ENCODE measurements around the gene TNFRSF8.

TNFRSF8 gene

DNA sequence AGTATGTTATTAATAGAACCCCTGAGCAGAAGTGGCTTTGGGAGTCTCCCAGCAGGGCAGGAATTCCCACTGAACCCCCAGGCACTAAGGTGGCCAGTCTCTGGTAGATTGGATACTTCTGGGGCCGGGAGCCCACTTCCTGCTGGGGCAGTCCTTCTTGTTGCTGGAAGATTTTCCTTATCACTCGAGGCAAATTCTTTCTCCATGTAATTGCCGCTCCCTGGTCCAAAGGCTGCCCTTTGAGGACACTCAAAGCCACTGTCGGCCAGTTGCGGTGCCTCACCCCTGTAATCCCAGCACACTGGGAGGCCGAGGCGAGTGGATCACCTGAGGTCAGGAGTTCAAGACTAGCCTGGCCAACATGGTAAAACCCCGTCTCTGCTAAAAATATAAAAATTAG, 81.1 kb downstream of the TNFRSF8 start:
- Histone ChIP-seq H3K4me1 (no peaks in the 10 kb centered on the region), H3K27me3 (ENCODE audit: low read depth) (no peaks in the 10 kb centered on the region), H3K4me3 (no peak overlapping the region), H3K9me3 (no peaks in the 10 kb centered on the region), H3K36me3 (replicated peaks) (no peaks in the 10 kb centered on the region)
- DNase-seq (ENCODE audit: low spot score in 2 of 2), result no peak
- in situ Hi-C loops (cut with MboI; ENCODE audit: low sequenced_read_pairs), result no loop called here

DNA sequence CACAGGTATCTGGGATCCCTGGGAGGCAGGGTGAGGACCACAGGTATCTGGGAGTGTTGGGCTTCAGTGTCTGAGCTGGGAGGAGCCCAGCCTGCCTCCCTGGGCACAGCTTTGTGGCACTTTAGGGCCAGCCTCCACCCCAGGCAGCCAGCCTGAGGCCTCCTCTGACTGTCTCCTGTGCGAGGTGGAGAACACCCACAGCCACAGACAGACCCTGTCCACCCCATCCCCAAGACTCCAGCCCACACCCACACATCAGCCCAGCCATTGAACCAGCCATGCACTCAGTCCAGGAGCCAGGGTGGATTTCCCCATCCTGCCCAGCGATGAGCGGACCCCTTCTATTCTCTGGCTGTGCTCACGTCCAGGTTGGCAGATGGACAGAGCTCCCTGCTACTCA, 81.9 kb downstream of the TNFRSF8 start:
- Histone ChIP-seq H3K4me3 (no peak overlapping the region), H3K4me1 (no peaks in the 10 kb centered on the region), H3K36me3 (replicated peaks) (no peaks in the 10 kb centered on the region), H3K9me3 (no peaks in the 10 kb centered on the region), H3K27me3 (ENCODE audit: low read depth) (no peaks in the 10 kb centered on the region)
- in situ Hi-C loops (cut with MboI; ENCODE audit: low sequenced_read_pairs), result no loop called here
- DNase-seq (ENCODE audit: low spot score in 2 of 2), result no peak

DNA sequence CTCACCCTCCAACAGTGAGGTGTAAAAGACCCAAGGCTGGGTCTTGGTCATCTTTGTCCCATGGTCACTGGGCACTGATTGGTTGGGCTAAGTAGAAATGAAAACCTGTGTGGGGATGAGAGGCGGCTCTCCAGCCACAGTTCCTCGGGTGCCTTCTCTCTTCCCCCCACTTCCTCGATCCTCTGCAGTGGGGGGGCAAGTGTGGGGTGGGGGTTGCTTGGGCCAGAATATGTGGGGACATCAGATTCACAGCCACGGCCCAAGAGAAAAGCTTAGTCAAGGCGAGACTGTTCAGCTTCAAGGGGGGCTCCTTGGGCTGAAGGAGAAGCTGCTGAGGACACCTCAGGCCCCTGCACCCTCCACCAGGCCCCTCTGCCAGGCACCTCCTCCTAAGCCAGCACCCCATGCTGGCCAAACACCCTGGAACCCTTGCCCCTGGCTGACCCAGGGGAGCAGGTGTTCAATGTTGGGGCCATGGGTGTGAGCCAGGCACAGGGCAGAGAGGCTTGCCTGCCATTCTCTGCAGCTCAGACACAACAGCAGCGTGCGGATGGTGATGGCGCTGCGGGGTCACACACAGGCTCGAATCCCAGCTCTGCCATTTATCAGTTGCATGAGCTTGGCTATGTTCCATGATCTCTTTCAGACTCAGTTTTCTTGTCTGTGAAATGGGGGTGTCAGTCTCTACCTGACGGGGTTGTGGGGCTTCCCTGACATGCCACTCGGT, 82.7 kb downstream of the TNFRSF8 start:
- Histone ChIP-seq H3K9me3 (no peaks in the 10 kb centered on the region), H3K4me1 (no peaks in the 10 kb centered on the region), H3K4me3 (no peak overlapping the region), H3K27me3 (ENCODE audit: low read depth) (no peaks in the 10 kb centered on the region), H3K36me3 (replicated peaks) (no peaks in the 10 kb centered on the region)
- in situ Hi-C loops (cut with MboI; ENCODE audit: low sequenced_read_pairs), result no loop called here
- no peak for DNase-seq (ENCODE audit: low spot score in 2 of 2)

DNA sequence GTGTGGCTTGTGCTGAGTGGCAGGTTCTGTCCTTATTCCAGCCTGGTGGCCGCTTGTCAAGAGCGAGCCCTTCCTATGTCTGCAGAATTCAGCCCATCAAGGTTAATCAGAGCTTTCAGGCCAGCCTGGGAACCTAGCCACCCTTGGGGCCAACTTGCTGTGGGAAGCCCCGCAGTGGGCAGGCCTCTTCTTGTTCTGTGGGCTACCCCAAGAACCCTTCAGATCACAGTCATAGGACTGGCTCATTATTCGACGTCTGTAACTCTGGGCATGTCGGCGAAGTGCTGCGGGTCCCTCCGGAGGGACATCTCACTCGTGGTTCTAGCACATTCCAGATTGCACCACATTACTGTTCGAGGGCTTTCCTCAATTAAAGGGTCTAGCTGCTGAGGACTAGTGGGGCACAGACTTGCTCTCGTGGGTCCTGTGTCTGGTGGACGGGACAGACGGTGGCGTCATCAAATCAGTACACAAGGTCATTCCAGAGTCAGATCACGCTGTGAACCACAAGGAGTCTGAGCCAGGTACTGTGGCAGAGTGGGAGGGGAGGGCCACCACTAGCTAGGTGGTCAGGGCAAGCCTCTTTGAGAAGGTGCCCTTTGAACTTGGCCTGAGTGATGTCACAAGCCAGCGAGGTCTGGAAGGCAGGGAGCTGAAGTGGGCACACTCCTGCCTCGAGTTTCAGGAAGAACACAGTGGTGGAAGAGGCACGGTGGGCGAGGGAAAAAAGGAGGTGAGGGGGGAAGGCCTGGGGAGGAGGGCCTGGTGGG, 83.4 kb downstream of the TNFRSF8 start:
- Histone ChIP-seq H3K9me3 (no peaks in the 10 kb centered on the region), H3K36me3 (replicated peaks) (no peaks in the 10 kb centered on the region), H3K4me3 (no peak overlapping the region), H3K27me3 (ENCODE audit: low read depth) (no peaks in the 10 kb centered on the region), H3K4me1 (no peaks in the 10 kb centered on the region)
- in situ Hi-C loops (cut with MboI; ENCODE audit: low sequenced_read_pairs), result no loop called here
- DNase-seq (ENCODE audit: low spot score in 2 of 2), result no peak

GRCh38 chr1:12147201-12147701, 84.1 kb downstream of the TNFRSF8 start:
- DNase-seq (ENCODE audit: low spot score in 2 of 2), result no peak
- Histone ChIP-seq H3K4me3 (no peak overlapping the region), H3K9me3 (no peaks in the 10 kb centered on the region), H3K27me3 (ENCODE audit: low read depth) (no peaks in the 10 kb centered on the region), H3K36me3 (replicated peaks) (no peaks in the 10 kb centered on the region), H3K4me1 (no peaks in the 10 kb centered on the region)
- in situ Hi-C loops (cut with MboI; ENCODE audit: low sequenced_read_pairs), result no loop called here

DNA sequence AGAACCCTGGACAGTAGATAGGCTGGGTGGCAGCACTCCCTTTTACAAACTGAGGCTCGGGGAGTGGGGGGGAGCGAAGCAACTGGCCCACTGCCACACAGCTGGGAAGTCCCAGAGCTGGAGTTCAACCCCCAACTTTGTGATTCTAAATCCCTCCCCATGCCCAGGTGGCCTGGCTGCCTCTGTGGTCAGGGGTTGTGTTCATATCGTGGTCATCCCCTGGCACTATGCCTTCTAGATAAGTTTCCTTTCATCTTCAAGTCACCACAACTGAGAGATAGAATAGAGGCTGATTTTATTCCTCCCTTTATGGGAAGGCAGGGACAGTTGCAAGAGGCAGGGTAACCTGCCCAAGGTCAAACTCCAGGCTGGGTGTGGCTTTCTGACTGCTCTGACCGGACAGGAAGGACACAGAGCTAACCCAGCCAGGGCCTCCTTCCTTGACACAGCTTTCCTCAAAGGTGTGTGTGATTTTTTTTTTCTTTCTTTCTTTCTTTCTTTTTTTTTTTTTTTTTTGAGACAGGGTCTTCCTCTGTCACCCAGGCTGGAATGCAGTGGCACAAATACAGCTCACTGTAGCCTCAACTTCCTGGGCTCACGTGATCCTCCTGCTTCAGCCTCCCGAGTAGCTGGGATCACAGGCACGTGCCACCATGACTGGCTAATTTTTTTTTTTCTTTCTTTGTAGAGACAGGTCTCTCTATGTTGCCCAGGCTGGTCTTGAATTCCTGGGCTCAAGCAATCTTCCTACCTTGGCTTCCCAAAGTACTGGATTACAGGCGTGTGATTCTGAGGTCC, 85.3 kb downstream of the TNFRSF8 start:
- no peaks in the 10 kb centered on the region for H3K9me3 ChIP-seq
- no peaks in the 10 kb centered on the region for H3K27me3 ChIP-seq (ENCODE audit: low read depth)
- in situ Hi-C loops (cut with MboI; ENCODE audit: low sequenced_read_pairs), result no loop called here
- DNase-seq (ENCODE audit: low spot score in 2 of 2), result no peak
- no peaks in the 10 kb centered on the region for H3K4me1 ChIP-seq
- H3K36me3 ChIP-seq (replicated peaks), result no peaks in the 10 kb centered on the region
- no peak overlapping the region for H3K4me3 ChIP-seq

- Histone ChIP-seq H3K4me3 (no peak overlapping the region), H3K27me3 (ENCODE audit: low read depth) (no peaks in the 10 kb centered on the region), H3K36me3 (replicated peaks) (no peaks in the 10 kb centered on the region), H3K9me3 (no peaks in the 10 kb centered on the region), H3K4me1 (no peaks in the 10 kb centered on the region)
- DNase-seq (ENCODE audit: low spot score in 2 of 2), result no peak
- in situ Hi-C loops (cut with MboI; ENCODE audit: low sequenced_read_pairs), result no loop called here
These were observed 86.1 kb downstream of the TNFRSF8 start for GRCh38 chr1:12148958-12149790.

DNA sequence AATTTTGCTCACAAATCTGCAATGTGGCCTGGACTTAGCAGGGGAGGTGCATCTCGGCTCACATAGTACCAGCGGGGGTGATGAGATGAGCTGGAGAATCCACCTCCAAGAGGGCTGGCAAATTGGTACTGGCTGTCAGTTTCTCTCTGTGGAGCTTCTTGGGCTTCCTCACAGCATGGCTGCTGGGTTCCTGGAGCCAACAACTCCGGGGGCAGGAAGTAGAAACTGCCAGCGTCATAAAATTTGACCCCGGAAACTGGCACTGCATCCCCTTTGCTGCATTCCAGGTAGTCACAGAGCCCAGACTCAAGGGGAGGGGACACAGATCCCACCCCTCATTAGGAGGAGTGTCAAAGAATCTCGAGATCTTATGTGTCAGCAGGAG, 86.7 kb downstream of the TNFRSF8 start:
- no peak overlapping the region for H3K4me3 ChIP-seq
- H3K9me3 ChIP-seq, result no peaks in the 10 kb centered on the region
- no peak for DNase-seq (ENCODE audit: low spot score in 2 of 2)
- H3K36me3 ChIP-seq (replicated peaks), result no peaks in the 10 kb centered on the region
- no peaks in the 10 kb centered on the region for H3K4me1 ChIP-seq
- in situ Hi-C loops (cut with MboI; ENCODE audit: low sequenced_read_pairs), result no loop called here
- no peaks in the 10 kb centered on the region for H3K27me3 ChIP-seq (ENCODE audit: low read depth)

- H3K4me3 ChIP-seq, result no peak overlapping the region
These were observed 87.5 kb downstream of the TNFRSF8 start for GRCh38 chr1:12150456-12151200.

GRCh38 chr1:12151465-12151864, 88.4 kb downstream of the TNFRSF8 start:
- no peak overlapping the region for H3K4me3 ChIP-seq
- no peaks in the 10 kb centered on the region for H3K9me3 ChIP-seq
- no peaks in the 10 kb centered on the region for H3K27me3 ChIP-seq (ENCODE audit: low read depth)
- H3K4me1 ChIP-seq, result no peaks in the 10 kb centered on the region
- in situ Hi-C loops (cut with MboI; ENCODE audit: low sequenced_read_pairs), result no loop called here
- H3K36me3 ChIP-seq (replicated peaks), result no peaks in the 10 kb centered on the region
- no peak for DNase-seq (ENCODE audit: low spot score in 2 of 2)

More at GRCh38 chr1:12150456-12151200, 87.5 kb downstream of the TNFRSF8 start:
- DNase-seq (ENCODE audit: low spot score in 2 of 2), result no peak
- in situ Hi-C loops (cut with MboI; ENCODE audit: low sequenced_read_pairs), result no loop called here
- Histone ChIP-seq H3K36me3 (replicated peaks) (no peaks in the 10 kb centered on the region), H3K4me1 (no peaks in the 10 kb centered on the region), H3K27me3 (ENCODE audit: low read depth) (no peaks in the 10 kb centered on the region), H3K9me3 (no peaks in the 10 kb centered on the region)

DNA sequence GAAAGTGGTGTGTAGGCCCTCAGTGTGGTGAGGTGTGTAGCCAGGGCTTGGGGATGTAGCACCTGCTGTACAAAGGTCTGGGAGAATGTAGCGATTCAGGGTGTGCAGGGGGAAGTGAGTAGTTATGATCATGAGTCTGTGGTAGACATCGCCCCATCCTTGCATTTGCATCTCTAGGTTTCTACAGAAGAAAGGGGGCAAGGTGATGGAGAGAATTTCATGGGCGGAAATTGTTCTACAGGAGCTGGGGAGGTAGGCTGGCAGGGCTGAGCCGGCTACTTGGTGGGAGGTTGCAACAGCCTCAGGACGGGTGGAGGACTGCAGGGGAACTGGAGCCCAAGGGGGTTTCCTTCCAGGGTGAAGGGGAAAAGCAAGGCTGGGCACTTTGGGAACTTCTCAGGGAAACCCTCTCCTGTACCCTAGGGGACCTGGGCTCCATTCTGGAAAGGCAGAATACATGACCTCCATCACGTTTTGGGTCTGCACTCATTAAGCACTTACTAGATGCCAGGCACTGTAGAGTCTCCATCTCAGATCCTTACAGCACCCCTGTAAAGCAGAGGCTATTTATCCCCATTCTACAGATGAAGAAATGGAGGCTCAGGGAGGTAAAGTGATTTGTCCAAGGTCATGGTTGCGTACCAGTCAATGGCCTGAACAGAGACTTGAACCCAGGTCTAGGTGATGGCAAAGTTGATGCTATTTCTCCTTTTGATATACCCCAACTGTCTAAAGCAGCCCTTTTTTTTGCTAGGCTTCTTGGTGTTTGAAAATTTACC, 89.2 kb downstream of the TNFRSF8 start:
- no peaks in the 10 kb centered on the region for H3K27me3 ChIP-seq (ENCODE audit: low read depth)
- no peak overlapping the region for H3K4me3 ChIP-seq
- DNase-seq (ENCODE audit: low spot score in 2 of 2), result no peak
- no peaks in the 10 kb centered on the region for H3K9me3 ChIP-seq
- in situ Hi-C loops (cut with MboI; ENCODE audit: low sequenced_read_pairs), result no loop called here
- no peaks in the 10 kb centered on the region for H3K4me1 ChIP-seq
- no peaks in the 10 kb centered on the region for H3K36me3 ChIP-seq (replicated peaks)

DNA sequence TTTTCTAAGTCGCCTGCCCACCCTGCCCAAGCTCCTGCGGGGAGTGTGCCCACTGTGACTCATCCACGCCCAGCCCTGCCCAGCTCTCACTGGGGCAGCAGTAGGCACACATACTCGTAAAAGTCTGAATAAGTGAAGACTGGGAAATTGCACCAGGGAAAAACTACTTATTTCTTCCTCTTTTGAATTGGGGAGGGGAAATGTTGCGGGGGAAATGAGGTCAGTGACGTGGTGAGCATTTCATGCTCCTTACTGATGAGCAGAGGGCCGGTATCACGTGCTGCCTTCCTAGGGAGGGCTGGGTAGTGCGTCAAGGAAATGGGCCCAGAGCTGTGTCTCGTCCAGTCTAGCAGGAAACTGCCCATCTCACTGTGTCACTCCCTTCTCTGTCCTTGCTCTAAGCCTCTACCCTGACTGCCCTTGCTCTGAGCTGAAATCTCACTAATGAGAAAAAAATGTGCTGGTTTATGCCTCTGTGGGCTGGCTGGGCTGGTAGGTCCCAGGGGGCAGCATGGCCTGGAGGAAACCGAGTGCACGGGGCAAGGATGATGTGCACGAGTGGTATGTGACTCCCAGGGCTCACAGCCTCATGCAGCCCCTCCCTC, 90.2 kb downstream of the TNFRSF8 start:
- in situ Hi-C loops (cut with MboI; ENCODE audit: low sequenced_read_pairs), result no loop called here
- Histone ChIP-seq H3K4me1 (no peaks in the 10 kb centered on the region), H3K27me3 (ENCODE audit: low read depth) (no peaks in the 10 kb centered on the region), H3K9me3 (no peaks in the 10 kb centered on the region), H3K36me3 (replicated peaks) (no peaks in the 10 kb centered on the region), H3K4me3 (no peak overlapping the region)
- DNase-seq (ENCODE audit: low spot score in 2 of 2), result no peak
